OCI-M1 (cell line): ENCODE measurements around the gene CALY.

Experiments
- DNase-seq: peaks from one replicate; lab custom pipeline; 2025; lab: John Stamatoyannopoulos, UW

The CALY gene

DNA sequence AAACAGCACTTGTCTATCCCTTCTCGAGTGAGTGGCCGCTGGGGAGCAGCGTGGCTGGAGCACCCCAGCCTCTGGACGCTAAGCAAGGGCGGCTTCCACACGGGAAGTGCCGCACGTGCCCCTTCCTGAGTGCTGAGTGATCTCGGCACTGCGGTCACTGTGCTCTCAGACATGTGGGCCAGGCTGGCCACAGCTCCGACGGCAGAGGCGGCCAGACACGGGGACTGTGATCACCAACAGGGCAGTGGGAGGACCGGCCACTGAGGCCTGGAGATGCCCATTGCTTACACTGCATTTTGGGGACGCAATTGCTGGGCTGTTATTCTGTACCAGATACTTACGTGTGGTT, 29.4 kb upstream of the CALY start:
- DNase-seq = no peak

DNA sequence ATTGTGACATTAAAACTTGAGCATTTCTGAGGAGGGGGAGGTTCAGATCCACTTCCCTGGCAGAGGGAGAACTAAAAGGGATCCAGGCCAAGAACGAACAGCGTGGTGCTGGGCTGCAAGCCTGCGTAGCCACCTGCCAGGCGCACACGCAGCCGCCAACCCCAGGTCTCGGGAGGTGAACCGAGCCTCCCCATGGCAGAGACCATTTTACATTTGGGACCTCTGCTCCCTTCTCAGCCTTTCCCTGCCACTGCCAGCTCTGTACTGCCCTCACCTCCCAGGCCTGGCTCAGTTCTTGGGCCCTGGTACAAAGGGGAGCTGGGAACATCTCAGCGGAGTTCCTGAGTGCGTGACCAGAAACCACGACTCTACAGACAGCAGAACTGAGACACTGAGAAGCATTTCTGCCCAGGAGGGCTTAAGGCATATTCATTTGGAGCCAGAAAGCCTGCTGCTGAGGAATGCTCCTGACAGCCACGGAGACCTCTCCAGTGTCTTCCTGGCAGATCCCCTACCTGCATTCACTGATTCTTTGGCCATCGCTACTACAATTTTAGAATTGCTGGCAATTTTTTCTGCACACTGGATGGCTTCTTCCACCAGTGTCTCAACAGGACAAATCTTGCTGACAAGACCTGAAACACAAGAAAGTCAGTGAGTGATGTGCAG, 28.9 kb upstream of the CALY start:
- no peak for DNase-seq

DNA sequence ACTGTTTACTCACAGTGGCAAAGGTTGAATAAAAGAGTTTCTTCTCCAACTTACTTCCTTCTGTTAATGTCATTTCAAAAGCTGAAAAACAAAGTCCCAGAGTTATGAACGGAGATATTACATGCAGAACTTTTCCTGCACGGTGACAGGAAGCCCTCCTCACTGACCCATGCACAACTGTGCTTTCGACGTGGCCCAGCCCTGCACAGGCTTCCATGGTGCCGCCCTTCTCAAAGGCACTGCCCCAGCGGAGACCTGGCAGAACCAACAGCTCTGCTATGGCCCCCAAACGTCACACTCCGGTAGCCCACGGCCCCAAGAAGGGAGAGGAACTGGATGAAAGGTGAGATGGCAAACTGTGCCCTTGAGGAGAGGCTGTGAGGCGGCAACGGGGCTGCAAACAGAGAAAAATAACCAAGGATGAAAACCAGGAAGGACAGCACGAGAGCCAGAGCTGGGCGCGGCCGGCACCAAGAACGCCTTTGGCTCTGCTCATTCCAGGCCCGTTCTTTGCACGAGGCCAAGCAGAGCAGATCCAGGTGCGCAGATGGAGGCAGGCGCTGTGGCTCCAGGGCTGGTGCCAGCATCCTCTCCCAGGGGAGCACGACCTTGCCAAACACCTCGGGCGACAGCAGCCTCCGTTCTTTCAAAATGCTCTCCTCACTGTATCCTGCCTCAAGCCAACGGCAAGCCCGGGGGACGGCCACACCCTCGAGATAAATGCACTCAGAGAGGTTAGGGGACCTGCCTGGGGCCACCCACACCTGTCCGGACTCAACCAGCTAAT, 28.1 kb upstream of the CALY start:
- no peak for DNase-seq

DNA sequence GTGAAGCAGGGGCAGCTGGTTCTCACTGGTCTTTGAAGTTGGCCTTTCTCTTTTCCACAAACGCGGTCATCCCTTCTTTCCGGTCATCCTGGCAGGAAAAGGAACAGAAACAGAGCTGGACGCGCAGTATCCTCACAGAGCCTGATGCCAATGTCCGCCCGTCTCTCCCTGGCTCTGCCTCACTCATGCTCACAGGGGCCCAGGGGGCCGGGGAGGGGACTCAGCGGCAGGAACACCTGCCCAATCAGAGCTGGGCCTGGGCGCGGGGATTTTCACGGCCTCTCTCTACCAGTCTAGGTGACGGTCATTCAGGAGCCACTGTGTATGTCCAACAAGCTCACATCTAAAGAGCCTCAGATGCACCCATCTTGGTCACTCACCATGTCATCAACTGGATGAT, 26.1 kb upstream of the CALY start:
- DNase-seq = no peak

DNA sequence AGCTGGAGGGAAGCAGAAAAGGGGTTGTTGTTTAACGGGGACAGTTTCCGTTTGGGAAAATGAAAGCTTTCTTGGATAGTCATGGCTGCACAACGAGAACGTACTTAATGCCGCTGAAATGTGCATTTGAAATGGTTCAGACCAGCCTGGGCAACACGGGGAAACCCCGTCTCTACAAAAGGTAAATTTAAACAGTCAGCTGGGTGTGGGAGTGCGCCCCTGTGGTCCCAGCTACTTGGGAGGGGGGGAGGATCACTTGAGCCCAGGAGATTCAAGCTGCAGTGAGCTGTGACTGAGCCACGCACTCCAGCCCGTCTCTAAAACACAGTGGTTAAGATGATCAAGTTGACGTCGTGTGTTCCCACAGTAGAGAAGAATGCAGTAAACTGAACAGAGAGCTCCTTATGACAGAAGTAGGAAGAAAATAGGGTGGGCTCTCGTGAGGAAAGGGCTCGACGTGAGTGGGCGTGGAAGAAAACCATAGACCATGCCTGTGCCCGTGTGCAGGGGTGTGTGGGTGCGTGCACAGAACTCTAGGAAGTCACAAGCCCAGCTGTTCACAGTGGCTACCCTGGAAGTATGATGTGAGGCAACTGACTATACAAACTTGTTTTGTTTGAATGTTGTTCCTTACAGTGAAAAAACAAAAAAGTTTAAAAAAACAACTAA, 25.2 kb upstream of the CALY start:
- no peak for DNase-seq

DNA sequence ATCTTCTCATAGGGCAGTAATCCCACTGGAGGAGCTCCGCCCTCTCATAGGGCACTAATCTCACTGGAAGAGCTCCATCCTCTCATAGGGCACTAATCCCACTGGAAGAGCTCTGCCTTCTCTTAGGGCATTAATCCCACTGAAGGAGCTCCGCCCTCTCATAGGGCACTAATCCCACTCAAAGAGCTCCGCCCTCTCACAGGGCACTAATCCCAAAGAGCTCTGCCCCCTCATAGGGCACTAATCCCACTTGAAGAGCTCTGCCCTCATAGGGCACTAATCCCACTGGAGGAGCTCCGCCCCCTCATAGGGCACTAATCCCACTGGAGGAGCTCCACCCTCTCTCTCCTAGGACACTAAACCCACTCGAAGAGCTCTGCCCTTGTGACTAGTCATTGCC, 24.5 kb upstream of the CALY start:
- no peak for DNase-seq

DNA sequence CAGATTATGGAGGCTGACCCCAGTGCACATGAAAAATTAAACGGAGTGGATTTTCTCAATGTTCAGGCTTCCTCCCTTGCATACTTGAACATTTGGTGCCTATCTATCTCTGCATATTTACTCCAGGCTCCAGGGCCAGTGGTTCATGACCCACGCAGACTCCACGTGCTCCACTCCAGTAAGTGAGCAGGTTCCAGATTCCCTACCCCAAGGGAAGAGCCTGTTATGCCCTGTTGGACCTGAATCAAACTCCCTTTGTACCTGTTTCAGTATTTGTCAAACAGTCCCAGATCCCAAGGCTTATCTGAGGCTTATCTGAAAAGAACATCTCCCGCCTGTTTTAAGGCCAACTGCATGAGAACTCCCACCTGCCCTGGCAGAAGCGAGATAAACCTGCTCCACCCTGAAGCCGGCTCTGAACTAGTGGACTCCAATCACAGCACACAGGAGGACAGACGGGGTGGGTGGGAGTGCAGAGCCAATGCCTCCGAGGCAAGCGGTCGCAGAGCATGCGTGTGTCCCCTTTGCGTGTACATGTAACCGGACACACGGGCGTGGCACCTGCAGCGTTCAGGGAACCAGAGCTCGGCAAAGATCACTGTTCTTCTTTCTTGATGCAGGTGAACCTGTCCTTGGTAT, 23.4 kb upstream of the CALY start:
- peak; percentile 68 for DNase-seq

DNA sequence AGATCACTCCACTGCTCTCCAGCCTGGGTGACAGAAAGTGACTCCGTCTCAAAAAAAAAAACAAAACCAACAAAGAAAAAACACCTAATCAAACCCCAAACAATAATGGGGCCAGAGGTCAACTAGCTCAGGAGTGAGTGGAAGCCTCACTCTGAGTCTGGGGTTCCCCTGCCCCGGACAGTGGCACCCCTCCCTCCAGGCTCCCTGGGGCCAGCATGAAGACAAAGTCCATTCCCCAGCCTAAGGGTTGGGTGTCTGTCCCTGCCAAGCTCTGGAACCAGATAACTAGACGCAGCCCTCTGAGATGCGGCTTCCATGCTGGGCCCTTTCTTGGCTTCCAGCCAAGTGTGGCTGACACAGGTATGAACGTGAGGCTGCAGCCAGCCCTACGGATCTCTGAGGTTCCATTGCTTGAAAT, 22.9 kb upstream of the CALY start:
- no peak for DNase-seq

DNA sequence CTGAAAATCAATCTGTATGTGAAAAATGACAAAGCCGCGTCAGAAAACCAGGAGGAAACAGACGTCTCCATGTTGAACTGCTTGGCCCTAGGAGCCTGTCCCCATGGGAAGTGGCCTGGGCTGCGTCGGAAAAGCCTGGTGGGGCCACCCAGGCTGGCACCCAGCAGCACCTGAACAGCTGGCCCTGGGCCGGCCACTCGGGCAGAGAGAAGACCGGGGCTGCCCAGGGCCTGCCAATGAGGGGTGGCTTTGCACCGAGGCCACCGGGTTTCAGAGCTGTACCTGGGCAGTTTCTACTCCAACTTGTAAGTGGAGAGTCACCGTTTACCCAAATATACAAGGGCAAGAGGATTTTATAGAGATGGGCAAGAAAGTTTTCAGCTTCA, 22.2 kb upstream of the CALY start:
- no peak for DNase-seq

DNA sequence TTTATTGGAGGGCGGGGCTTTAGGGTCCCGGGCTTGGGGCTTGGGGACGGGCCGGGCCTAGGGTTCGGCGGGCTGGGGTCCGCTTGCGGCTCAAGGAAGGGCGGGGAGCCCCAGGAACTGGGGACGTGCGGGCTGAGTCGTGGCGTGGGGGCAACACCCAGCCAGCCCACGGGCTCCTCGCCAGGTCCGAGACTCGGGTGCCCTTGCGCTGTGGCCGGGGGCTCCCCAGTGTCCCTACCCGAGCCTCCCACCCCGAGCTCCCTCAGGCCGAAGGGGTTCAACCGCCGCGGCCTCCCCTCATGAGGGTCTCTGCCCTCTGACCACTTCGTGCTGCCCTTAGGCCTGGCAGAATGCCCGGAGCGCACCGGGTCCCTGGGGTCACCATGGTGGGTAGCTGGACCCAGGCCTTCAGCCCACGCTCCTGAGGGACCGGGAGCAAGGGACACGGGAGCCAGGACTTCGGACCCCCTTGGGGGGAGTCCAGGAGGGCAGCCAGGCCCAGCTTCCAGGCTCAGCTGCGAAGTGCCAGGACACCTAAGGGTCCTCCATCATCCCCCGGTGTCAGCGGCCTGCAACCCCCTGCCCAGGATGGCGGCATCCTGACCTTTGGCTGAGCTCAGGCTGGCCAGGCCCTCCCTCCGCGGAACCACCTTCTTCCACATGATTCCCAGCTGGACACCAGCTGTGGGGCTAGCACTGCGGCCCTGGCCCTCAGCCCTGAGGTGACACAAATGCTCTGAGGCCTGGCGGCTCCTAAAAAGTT, 21.6 kb upstream of the CALY start:
- DNase-seq = no peak

DNA sequence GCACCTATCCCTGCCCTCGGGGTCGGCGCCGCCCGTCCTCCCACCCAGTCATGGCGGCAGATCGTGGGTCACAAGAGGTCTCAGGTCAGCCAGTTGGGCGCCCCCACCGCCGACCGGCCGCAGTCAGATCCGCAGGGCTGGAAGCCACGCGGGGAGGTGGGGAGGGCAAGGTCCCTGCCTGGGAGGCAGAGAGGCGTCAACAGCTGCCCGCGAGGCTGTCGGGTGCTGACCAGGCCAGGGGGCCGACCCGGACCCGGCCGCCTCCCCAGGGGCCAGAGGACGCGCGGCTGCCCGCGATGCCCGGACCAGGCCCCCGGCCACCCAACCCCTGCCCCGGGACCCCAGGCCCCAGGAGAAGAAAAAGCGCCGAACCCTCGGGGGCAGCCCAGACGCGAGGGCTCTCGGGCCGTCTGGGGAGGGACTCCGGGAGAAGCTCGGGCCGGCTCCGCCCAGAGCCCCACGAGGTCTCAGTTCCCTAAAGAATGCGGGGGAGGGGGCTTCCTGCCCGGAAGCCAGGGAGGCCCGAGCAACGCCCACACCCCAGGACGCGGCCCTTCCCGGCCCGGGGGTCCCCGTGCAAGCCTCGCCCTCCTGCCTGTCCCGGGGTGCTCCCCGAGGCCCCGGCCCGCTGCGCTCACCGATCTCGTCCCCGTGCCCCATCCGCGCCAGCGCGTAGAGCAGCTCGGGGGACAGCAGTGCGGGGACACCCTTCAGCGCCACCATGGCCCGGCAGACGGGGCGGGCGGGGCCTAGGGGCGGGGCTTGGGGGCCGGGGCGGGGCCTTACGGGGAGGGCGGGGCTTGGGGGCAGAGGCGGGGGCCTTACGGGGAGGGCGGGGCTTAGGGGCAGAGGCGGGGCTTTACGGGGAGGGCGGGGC, 20.8 kb upstream of the CALY start, which contains the start of gene FUOM:
FUOM (minus strand) TSS at position 735 of the 877 bp plus-strand sequence; CDS start at position 723, 12 bp downstream.
- peak; percentile 91 for DNase-seq

DNA sequence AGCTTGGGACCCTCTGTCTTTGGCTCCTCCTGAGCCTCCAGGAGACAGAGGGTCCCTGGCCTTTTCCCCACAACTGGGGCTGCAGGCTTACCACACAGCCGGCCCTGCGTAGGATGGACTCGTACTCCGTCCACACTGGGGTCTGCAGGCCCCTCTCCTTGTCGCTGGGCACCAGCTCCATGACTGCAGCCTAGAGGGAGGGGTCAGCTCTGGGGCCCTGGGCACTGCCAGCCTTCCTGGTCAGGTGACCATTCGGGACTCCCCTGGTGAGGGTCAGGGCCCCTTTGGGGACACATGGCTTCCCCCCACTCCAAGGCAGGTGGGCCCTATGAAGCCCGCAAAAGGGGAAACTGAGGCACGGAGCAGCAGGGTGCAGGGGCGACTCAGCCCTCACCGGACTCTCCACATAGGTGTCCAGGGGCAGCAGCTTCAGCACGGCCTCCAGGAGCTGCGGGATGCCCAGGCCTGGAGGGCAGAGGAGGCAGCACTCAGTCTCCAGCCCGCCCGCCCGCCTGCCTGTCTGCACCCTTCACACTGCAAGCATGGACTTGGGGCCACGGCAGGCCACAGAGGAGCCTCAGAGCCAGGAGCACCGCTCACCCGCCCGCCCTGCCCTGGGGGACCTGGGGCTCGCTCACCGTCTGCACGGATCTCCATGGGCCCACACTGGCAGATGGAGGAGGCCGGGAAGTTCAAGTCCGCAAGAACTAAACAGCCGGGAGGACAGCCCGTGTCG, 20.0 kb upstream of the CALY start:
- no peak for DNase-seq

DNA sequence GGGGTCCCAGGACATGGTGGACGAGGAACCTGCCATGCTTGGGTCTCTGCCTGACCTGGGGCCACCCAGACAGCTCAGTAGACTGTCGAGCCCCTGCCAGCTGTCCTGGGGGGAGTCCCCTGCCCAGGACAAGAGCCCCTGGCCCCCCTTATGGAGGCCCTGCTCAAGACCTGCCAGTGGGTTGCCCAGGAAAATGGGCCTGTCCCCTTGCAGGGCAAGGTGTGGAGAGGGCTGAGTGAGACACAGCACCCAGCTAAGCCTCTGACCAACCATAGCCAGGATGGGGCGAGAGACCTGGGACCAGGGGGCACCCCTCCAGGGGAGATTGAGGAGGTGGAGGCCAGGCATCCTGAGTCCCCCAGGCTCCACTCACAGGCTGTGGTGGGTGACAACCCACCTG, 19.3 kb upstream of the CALY start:
- DNase-seq = no peak

DNA sequence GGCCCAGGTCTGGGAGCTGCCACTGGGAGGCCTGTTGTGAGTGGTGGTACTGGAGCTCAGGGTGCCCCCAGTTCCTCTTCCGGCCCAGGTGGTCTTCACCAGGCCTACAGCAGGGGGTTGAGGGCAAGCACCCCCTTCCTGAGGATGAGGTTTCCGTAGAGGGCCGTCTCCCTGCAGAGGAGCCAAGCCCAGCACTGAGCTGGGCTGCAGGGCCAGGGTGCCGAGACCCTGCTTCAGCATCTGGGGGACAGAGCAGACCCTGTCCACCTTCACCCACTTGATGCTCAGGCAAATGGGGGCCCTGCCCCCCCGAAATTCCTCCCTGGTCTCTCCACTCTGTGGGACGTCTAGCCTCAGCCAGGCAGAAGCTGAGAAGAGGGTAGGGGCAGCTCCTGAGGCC, 18.6 kb upstream of the CALY start:
- DNase-seq = no peak

DNA sequence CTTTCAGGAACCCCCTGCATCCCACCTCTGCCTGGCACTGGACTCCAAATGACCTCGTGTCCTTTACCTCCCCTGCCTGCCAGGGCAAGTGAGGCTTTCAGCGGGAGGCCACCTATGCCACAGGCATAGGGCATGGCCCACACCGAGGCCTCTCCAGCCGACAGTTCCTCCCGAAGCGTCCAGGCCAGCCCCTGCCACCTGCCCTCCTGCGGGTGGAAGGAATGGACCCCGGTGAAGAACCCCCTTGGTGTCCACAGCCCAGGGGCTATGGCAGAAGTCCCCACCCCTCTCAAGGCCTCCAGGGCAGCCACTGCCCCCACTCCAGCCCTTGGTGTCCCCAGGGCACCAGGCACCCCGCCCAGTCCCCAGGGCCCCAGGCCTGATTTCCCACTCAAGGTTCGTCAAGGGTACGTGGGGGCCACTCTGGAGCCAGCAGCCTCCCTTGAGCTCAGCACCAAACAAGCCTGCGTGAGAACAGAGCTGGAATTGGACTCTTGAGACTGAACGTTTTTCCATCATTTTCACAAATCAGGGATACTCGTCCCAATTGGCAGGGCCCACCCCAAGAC, 18.1 kb upstream of the CALY start:
- DNase-seq = no peak

DNA sequence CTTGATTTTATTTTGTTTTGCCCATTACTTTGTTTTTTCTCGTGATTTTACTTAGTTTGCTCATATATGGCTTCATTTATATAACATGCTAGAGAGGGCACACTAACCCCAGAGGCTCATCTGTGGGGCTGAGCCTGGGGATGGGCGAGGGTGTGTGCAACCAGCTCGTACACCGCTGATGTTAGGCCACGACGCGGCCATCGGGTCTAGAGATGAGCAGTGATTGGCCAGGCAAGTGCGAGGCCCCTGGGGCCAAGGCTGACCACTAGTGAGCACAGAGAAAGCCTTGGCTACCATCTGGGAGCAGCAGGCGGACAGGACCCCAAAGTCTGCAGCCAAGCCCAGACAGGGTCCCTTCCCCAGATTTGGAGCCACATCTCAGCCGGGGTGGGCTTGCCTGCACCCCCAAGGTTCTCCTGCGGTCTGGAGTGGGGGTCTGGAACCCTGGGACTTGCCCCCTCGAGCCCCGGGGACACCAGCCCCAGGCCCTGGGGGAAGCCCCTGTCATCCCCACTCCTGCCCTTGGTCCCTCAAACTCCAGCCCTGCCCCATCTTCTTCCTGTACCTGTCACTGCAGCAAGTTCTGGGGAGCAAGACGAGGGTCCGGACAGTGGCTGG, 17.4 kb upstream of the CALY start:
- no peak for DNase-seq

DNA sequence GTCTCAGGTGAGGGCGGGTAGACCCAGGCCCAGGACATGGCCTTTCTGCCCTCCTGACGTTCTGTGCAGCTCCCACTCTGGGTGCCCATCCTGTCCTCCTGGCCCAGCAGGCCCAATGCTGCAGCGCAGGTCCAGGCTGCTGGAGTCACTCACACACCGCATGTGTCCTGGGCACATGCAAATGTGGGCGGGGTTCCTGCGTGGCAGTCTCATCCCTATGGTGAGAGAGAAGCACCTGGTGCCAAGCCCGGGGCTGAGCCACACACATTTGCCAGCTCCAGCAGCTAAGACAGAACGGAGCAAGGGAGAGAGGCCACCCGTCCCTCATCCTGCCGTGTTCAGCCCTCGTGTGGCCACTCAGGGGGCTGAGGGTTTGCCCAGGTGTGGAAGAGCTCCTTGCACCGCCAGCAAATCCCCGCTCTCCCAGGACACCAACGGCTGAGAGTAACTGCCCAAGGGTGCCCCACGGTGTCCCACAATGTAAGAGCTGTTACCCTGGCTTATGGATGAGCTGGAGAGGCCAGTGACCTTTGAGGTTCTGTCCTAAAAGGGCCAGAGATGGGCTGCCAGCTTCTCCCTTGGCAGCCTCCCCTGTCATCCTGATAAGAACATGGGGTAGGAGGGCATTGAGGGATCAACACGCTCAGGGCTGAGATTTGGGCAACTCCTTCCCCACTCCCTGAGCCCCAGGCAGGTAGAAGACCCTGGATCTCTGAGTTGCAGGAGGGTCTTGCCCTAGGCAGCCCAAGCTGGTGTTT, 16.7 kb upstream of the CALY start:
- DNase-seq = no peak

DNA sequence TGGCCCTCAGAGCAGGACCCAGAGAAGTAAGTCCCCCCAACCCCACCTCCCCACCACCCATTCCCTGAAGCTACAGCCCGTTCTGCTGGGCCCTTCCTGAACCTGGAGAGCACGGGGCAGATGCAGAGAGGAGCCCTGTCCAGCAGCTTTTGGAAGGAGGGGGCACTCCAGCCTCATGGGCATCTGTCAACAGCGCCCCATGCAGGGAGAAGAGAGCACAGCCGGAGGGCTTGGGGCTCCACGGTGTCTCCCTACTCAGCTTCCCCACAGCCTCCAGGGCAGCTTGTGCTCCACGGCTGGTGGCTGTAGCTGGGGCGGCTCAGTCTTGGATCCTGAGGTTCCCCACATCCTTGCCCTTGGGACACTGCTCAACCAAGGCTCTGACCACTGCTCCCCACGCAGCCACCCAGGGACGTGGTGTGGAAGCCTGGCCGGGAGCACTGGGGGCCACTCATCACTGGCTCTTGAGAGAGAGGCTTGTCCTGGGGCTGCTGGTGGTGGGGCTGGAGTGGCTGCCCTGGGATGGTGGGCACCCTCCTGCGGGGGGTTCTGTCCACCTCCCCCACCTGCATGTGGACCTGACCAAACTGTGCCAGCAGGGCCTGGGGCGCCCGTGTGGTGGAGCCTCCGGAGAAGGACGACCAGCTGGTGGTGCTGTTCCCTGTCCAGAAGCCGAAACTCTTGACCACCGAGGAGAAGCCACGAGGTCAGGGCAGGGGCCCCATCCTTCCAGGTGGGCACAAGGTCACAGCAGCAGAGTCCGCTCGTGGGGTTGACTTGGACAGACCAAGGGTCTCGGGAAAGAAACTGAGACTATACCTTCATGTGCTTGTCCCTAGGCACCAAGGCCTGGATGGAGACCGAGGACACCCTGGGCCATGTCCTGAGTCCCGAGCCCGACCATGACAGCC, 15.0 kb upstream of the CALY start:
- DNase-seq = no peak
